Gastroesophageal sphincter (tissue), 4 donors: ENCODE results near the gene ZSWIM6. TPM values are rescaled to one million over a fixed set of nuclear protein-coding genes. Genes with fewer than 3 reads are reported as not detected.

Source experiments
- ATAC-seq: fragments of 150-250 bp; one replicate; pipeline ENCODE4 v1.9.1; 2016; ENCODE audit warnings: mild to moderate bottlenecking, moderate library complexity
- H3K27ac ChIP-seq, 4 donors: fragments of 200-600 bp; sonication (generic) in 3 of 4; 1 replicate in 3 of 4; 2 replicates in 1 of 4; pipeline ENCODE4 v1.5.1; 2016 to 2019
- H3K27me3 ChIP-seq: fragments of 200-600 bp; sonication (generic); one replicate; pipeline ENCODE4 v1.5.1; 2019
- H3K36me3 ChIP-seq, 2 donors: fragments of 200-600 bp; sonication (generic); one replicate each; pipeline ENCODE4 v1.5.1; 2019; ENCODE audit warnings: control low read depth in 1 of 2
- H3K4me1 ChIP-seq, 3 donors: fragments of 200-600 bp; sonication (generic); 1 replicate in 2 of 3; 2 replicates in 1 of 3; pipeline ENCODE4 v1.5.1; 2016 to 2019; ENCODE audit warnings: control low read depth in 2 of 3
- H3K4me3 ChIP-seq, 2 donors: fragments of 200-600 bp; sonication (generic); one replicate each; pipeline ENCODE4 v1.5.1; 2019; ENCODE audit warnings: mild to moderate bottlenecking in 1 of 2, moderate library complexity in 1 of 2
- H3K9me3 ChIP-seq, 3 donors: fragments of 200-600 bp; sonication (generic); one replicate each; pipeline ENCODE4 v1.5.1; 2017 to 2019; ENCODE audit warnings: control low read depth in 2 of 3
- CTCF ChIP-seq, 4 experiments: fragments of 200-600 bp in 2 of 4; fragments of 450-650 bp in 2 of 4; sonication (generic) in 1 of 4; IDR thresholded peaks; one replicate each; pipeline ENCODE4 v1.5.1; 2017 to 2019; ENCODE audit warnings: antibody characterized with exemption in 4 of 4, mild to moderate bottlenecking in 2 of 4, moderate library complexity in 2 of 4
- EP300 ChIP-seq: sonication (generic); formaldehyde crosslinking; IDR thresholded peaks from one replicate; pipeline ENCODE4 v1.6.1; 2017; ENCODE audit warnings: antibody characterized with exemption, mild to moderate bottlenecking
- POLR2A ChIP-seq, 2 donors: fragments of 450-650 bp; IDR thresholded peaks; one replicate each; pipeline ENCODE4 v1.6.1; 2017; ENCODE audit warnings: antibody characterized with exemption in 2 of 2, mild to moderate bottlenecking in 2 of 2, moderate library complexity in 1 of 2
- POLR2AphosphoS5 ChIP-seq: sonication (generic); formaldehyde crosslinking; IDR thresholded peaks from one replicate; pipeline ENCODE4 v1.6.1; 2017; ENCODE audit warnings: antibody characterized with exemption
- WGBS, 2 donors: methylation state at CpG; one replicate each; pipeline ENCODE4 v1.1.5; 2018; ENCODE audit warnings: low coverage in 1 of 2; 5-methylcytosine and 5-hydroxymethylcytosine counted together
- total RNA-seq, 4 donors: library from RNA; depleted of rRNA; stranded (reverse); fragments of >200 nt; gene quantifications; one replicate each; pipeline ENCODE4 v1.1.0, GENCODE V29; 2016

ZSWIM6 gene
- total RNA-seq, 4 donors from 2014 or later, result 8.9 to 20.9 (median 12.3) TPM

- peak; percentile 53 for ATAC-seq
- Histone ChIP-seq H3K36me3 (no peaks in the 10 kb centered on the region), H3K9me3 (no peaks in the 10 kb centered on the region), H3K27ac (peak overlapping the region in 1 of 4 donors; percentile 40), H3K4me3 (no peak overlapping the region), H3K4me1 (peaks cover 0 to 17% (median 0%) of the 10 kb centered on the region in 3 donors), H3K27me3 (no peaks in the 10 kb centered on the region)
- 32 to 41% methylated on average over 7 of the region's 9 CpGs for WGBS, 2 donors
- no peak for TF ChIP-seq EP300
- TF ChIP-seq CTCF (IDR thresholded peaks at IDR 0.05), result no peak
- no peak for TF ChIP-seq POLR2AphosphoS5
- TF ChIP-seq POLR2A (IDR thresholded peaks at IDR 0.05), result no peak
These were observed 12.5 kb upstream of the ZSWIM6 start for GRCh38 chr5:61319388-61320146.

GRCh38 chr5:61320860-61321259 lies 11.2 kb upstream of the ZSWIM6 start:
- ATAC-seq, result no peak
- WGBS, 2 donors, result 89 to 90% methylated on average over 3 of the region's 3 CpGs
- Histone ChIP-seq H3K9me3 (no peaks in the 10 kb centered on the region), H3K27ac (no peak overlapping the region), H3K36me3 (no peaks in the 10 kb centered on the region), H3K27me3 (no peaks in the 10 kb centered on the region), H3K4me3 (no peak overlapping the region), H3K4me1 (peaks cover 0 to 17% (median 0%) of the 10 kb centered on the region in 3 donors)
- TF ChIP-seq POLR2A (IDR thresholded peaks at IDR 0.05) (no peak), CTCF (IDR thresholded peaks at IDR 0.05) (no peak), EP300 (no peak), POLR2AphosphoS5 (no peak)

- Histone ChIP-seq H3K9me3 (no peaks in the 10 kb centered on the region), H3K4me1 (peaks cover 0 to 17% (median 0%) of the 10 kb centered on the region in 3 donors), H3K27ac (no peak overlapping the region), H3K27me3 (no peaks in the 10 kb centered on the region), H3K36me3 (no peaks in the 10 kb centered on the region), H3K4me3 (no peak overlapping the region)
- 100% methylated on average over 2 of the region's 2 CpGs for WGBS, 2 donors
- no peak for TF ChIP-seq EP300
- no peak for TF ChIP-seq CTCF (IDR thresholded peaks at IDR 0.05)
- TF ChIP-seq POLR2AphosphoS5, result no peak
- no peak for TF ChIP-seq POLR2A (IDR thresholded peaks at IDR 0.05)
- ATAC-seq, result no peak
These were observed 10.4 kb upstream of the ZSWIM6 start for GRCh38 chr5:61321669-61322068.

- ATAC-seq, result no peak
These were observed 9.0 kb upstream of the ZSWIM6 start for GRCh38 chr5:61322738-61323725.

More at GRCh38 chr5:61322738-61323725, 9.0 kb upstream of the ZSWIM6 start:
- TF ChIP-seq EP300 (no peak), CTCF (IDR thresholded peaks at IDR 0.05) (no peak), POLR2AphosphoS5 (no peak), POLR2A (IDR thresholded peaks at IDR 0.05) (no peak)
- Histone ChIP-seq H3K4me3 (no peak overlapping the region), H3K27me3 (no peaks in the 10 kb centered on the region), H3K9me3 (no peaks in the 10 kb centered on the region), H3K36me3 (no peaks in the 10 kb centered on the region), H3K4me1 (peaks cover 0 to 18% (median 0%) of the 10 kb centered on the region in 3 donors), H3K27ac (no peak overlapping the region)
- 58 to 68% methylated on average over 2 to 4 of the region's 4 CpGs for WGBS, 2 donors
